Progenitor cell of endocrine pancreas (in vitro differentiated cells): ENCODE data around the gene MPPED1. TPM values are rescaled to one million over a fixed set of nuclear protein-coding genes. Genes with fewer than 3 reads are reported as not detected.

ENCODE experiments used
- DNase-seq: peaks from one replicate; pipeline ENCODE4 v3.0.0; 2021; ENCODE audit warnings: low spot score; ENCODE audit not compliant: unreplicated experiment
- H3K27ac Mint-ChIP-seq: 2 replicates; pipeline ENCODE4 v1.8.0; 2021; ENCODE audit warnings: mild to moderate bottlenecking, moderate library complexity, mixed read lengths
- H3K27me3 Mint-ChIP-seq: 2 replicates; pipeline ENCODE4 v1.8.0; 2021; ENCODE audit warnings: mixed read lengths
- H3K36me3 Mint-ChIP-seq: 2 replicates; pipeline ENCODE4 v1.8.0; 2022; ENCODE audit warnings: mixed read lengths; ENCODE audit not compliant: insufficient read depth
- H3K4me1 Mint-ChIP-seq: 2 replicates; pipeline ENCODE4 v1.8.0; 2021; ENCODE audit warnings: low read depth, mixed read lengths
- H3K4me3 Mint-ChIP-seq: 2 replicates; pipeline ENCODE4 v1.8.0; 2021; ENCODE audit warnings: low read depth, mild to moderate bottlenecking, moderate library complexity, mixed read lengths
- H3K9me3 Mint-ChIP-seq: 2 replicates; pipeline ENCODE4 v1.8.0; 2021; ENCODE audit warnings: low read depth, mixed read lengths
- CTCF ChIP-seq: fragments of 200-600 bp; sonication (generic); IDR thresholded peaks from one replicate; pipeline ENCODE4 v1.5.0; 2021; ENCODE audit warnings: antibody characterized with exemption, mild to moderate bottlenecking; ENCODE audit not compliant: unreplicated experiment
- total RNA-seq: library from RNA; stranded (reverse); gene quantifications from 2 replicates; pipeline ENCODE4 v1.2.1, GENCODE V29; 2021

The MPPED1 gene
- total RNA-seq, 1 donor from 2014 or later, result 0.96 TPM

- TF ChIP-seq CTCF, result no peak
- Mint-ChIP-seq H3K36me3 (no peaks in the 10 kb centered on the region), H3K4me1 (no peaks in the 10 kb centered on the region), H3K27ac (no peak overlapping the region), H3K4me3 (no peak overlapping the region), H3K9me3 (no peaks in the 10 kb centered on the region), H3K27me3 (peaks cover 61% of the 10 kb centered on the region)
- DNase-seq, result no peak
Observed at GRCh38 chr22:43418079-43418825, 6.4 kb downstream of the MPPED1 start.

- Mint-ChIP-seq H3K4me1 (no peaks in the 10 kb centered on the region), H3K4me3 (no peak overlapping the region), H3K36me3 (no peaks in the 10 kb centered on the region), H3K27me3 (peaks cover 48% of the 10 kb centered on the region), H3K27ac (no peak overlapping the region), H3K9me3 (no peaks in the 10 kb centered on the region)
- TF ChIP-seq CTCF, result no peak
- no peak for DNase-seq
Observed at GRCh38 chr22:43419371-43420080, 7.7 kb downstream of the MPPED1 start.

GRCh38 chr22:43421046-43421665 lies 9.3 kb downstream of the MPPED1 start:
- H3K4me3 Mint-ChIP-seq, result no peak overlapping the region
- H3K27me3 Mint-ChIP-seq, result peaks cover 32% of the 10 kb centered on the region
- no peak for DNase-seq
- H3K27ac Mint-ChIP-seq, result no peak overlapping the region
- no peaks in the 10 kb centered on the region for H3K36me3 Mint-ChIP-seq
- no peaks in the 10 kb centered on the region for H3K9me3 Mint-ChIP-seq
- no peak for TF ChIP-seq CTCF
- H3K4me1 Mint-ChIP-seq, result no peaks in the 10 kb centered on the region

GRCh38 chr22:43421914-43422615 lies 10.3 kb downstream of the MPPED1 start:
- Mint-ChIP-seq H3K4me3 (no peak overlapping the region), H3K27me3 (peaks cover 26% of the 10 kb centered on the region), H3K27ac (no peak overlapping the region), H3K9me3 (no peaks in the 10 kb centered on the region), H3K36me3 (no peaks in the 10 kb centered on the region), H3K4me1 (no peaks in the 10 kb centered on the region)
- DNase-seq, result no peak
- no peak for TF ChIP-seq CTCF

GRCh38 chr22:43423046-43423445 lies 11.2 kb downstream of the MPPED1 start:
- DNase-seq, result no peak
- H3K27me3 Mint-ChIP-seq, result peaks cover 19% of the 10 kb centered on the region
- no peaks in the 10 kb centered on the region for H3K4me1 Mint-ChIP-seq
- no peaks in the 10 kb centered on the region for H3K9me3 Mint-ChIP-seq
- no peaks in the 10 kb centered on the region for H3K36me3 Mint-ChIP-seq
- H3K4me3 Mint-ChIP-seq, result no peak overlapping the region
- H3K27ac Mint-ChIP-seq, result no peak overlapping the region
- TF ChIP-seq CTCF, result no peak
